Measurements from ENCODE around the gene SNX13. TPM values are rescaled to one million over a fixed set of nuclear protein-coding genes. Genes with fewer than 3 reads are reported as not detected.

SNX13 gene
- polyA plus RNA-seq, 1 experiment = 7.7 TPM

- ChIA-PET CTCF (interaction anchor here (1.5 kb wide), 1 partner anchor 216 kb away, joined by 5 read pairs; no protein-coding TSS in a partner anchor), POLR2A (no interaction called here)
- no peak for TF ChIP-seq CTCF (IDR thresholded peaks at IDR 0.05; ENCODE audit: insufficient read depth, low read depth, low read length)
- Histone ChIP-seq H3K4me3 (ENCODE audit: low read depth, low read length) (no peak overlapping the region), H3K36me3 (ENCODE audit: control insufficient read depth, insufficient read depth, low read length) (no peaks in the 10 kb centered on the region), H3K27me3 (ENCODE audit: control insufficient read depth, insufficient read depth, low read length) (no peaks in the 10 kb centered on the region)
- peak; percentile 76 for DNase-seq (ENCODE audit: low read depth)
Measured at GRCh38 chr7:17986851-17987250, 46.6 kb upstream of the SNX13 start.

- no peak for DNase-seq (ENCODE audit: low read depth)
- CTCF ChIA-PET = interaction anchor here (0.6 to 1.1 kb wide), 2 partner anchors 108 to 216 kb away, joined by 3 read pairs; no protein-coding TSS in a partner anchor
Measured at GRCh38 chr7:17985473-17986239, 45.4 kb upstream of the SNX13 start.

GRCh38 chr7:17984288-17984687, 44.0 kb upstream of the SNX13 start:
- Histone ChIP-seq H3K27me3 (ENCODE audit: control insufficient read depth, insufficient read depth, low read length) (no peaks in the 10 kb centered on the region), H3K36me3 (ENCODE audit: control insufficient read depth, insufficient read depth, low read length) (no peaks in the 10 kb centered on the region), H3K4me3 (ENCODE audit: low read depth, low read length) (no peak overlapping the region)
- no peak for DNase-seq (ENCODE audit: low read depth)
- CTCF ChIA-PET = interaction anchor here (1.5 kb wide), 1 partner anchor 214 kb away, joined by 5 read pairs; no protein-coding TSS in a partner anchor
- TF ChIP-seq CTCF (IDR thresholded peaks at IDR 0.05; ENCODE audit: insufficient read depth, low read depth, low read length) = no peak
- POLR2A ChIA-PET = no interaction called here

More at GRCh38 chr7:17985473-17986239, 45.4 kb upstream of the SNX13 start:
- Histone ChIP-seq H3K36me3 (ENCODE audit: control insufficient read depth, insufficient read depth, low read length) (no peaks in the 10 kb centered on the region), H3K27me3 (ENCODE audit: control insufficient read depth, insufficient read depth, low read length) (no peaks in the 10 kb centered on the region), H3K4me3 (ENCODE audit: low read depth, low read length) (no peak overlapping the region)
- TF ChIP-seq CTCF (IDR thresholded peaks at IDR 0.05; ENCODE audit: insufficient read depth, low read depth, low read length) = no peak
- POLR2A ChIA-PET = no interaction called here

- no peaks in the 10 kb centered on the region for H3K27me3 ChIP-seq (ENCODE audit: control insufficient read depth, insufficient read depth, low read length)
- no peak for TF ChIP-seq CTCF (IDR thresholded peaks at IDR 0.05; ENCODE audit: insufficient read depth, low read depth, low read length)
- no peak overlapping the region for H3K4me3 ChIP-seq (ENCODE audit: low read depth, low read length)
- POLR2A ChIA-PET = no interaction called here
- DNase-seq (ENCODE audit: low read depth) = no peak
- CTCF ChIA-PET = interaction anchor here (1.5 kb wide), 1 partner anchor 213 kb away, joined by 5 read pairs; no protein-coding TSS in a partner anchor
- H3K36me3 ChIP-seq (ENCODE audit: control insufficient read depth, insufficient read depth, low read length) = no peaks in the 10 kb centered on the region
Measured at GRCh38 chr7:17983221-17984062, 43.1 kb upstream of the SNX13 start.

- no peak overlapping the region for H3K4me3 ChIP-seq (ENCODE audit: low read depth, low read length)
- CTCF ChIA-PET = no interaction called here
- POLR2A ChIA-PET = no interaction called here
- no peaks in the 10 kb centered on the region for H3K27me3 ChIP-seq (ENCODE audit: control insufficient read depth, insufficient read depth, low read length)
- no peak for DNase-seq (ENCODE audit: low read depth)
- TF ChIP-seq CTCF (IDR thresholded peaks at IDR 0.05; ENCODE audit: insufficient read depth, low read depth, low read length) = no peak
- H3K36me3 ChIP-seq (ENCODE audit: control insufficient read depth, insufficient read depth, low read length) = no peaks in the 10 kb centered on the region
Measured at GRCh38 chr7:17976952-17977351, 36.7 kb upstream of the SNX13 start.
